Osteoblast (primary cell): ENCODE results near the gene NXN. TPM values are rescaled to one million over a fixed set of nuclear protein-coding genes. Genes with fewer than 3 reads are reported as not detected.
"Not testable (repeated sequence)": the region's sequence is repeated elsewhere in the genome, so short reads cannot be mapped to it uniquely, and the experiment has no call there.

Experiments
- DNase-seq: peaks from one replicate; pipeline ENCODE4 v3.0.0; 2011; ENCODE audit warnings: low spot score, mixed read lengths; ENCODE audit not compliant: insufficient read length; ENCODE audit errors: missing footprints
- H2AFZ ChIP-seq: 2 replicates; pipeline ENCODE4 v1.6.0; 2011; ENCODE audit warnings: mild to moderate bottlenecking, low read length
- H3K27ac ChIP-seq: 2 replicates; pipeline ENCODE4 v1.5.1; 2011; ENCODE audit warnings: mild to moderate bottlenecking, low read depth, low read length, moderate library complexity
- H3K27me3 ChIP-seq: 2 replicates; pipeline ENCODE4 v1.6.0; 2012; ENCODE audit warnings: mild to moderate bottlenecking, control low read depth, inconsistent platforms, low read length, moderate library complexity; ENCODE audit not compliant: insufficient read depth
- H3K36me3 ChIP-seq: 2 replicates; pipeline ENCODE4 v1.5.1; 2011; ENCODE audit warnings: mild to moderate bottlenecking, low read length, control low read depth, moderate library complexity; ENCODE audit not compliant: insufficient read depth
- H3K4me1 ChIP-seq: 2 replicates; pipeline ENCODE4 v1.5.1; 2011; ENCODE audit warnings: mild to moderate bottlenecking, low read length, control low read depth, moderate library complexity; ENCODE audit not compliant: insufficient read depth
- H3K4me2 ChIP-seq: 2 replicates; pipeline ENCODE4 v1.6.0; 2011; ENCODE audit warnings: mild to moderate bottlenecking, low read length; ENCODE audit not compliant: insufficient read depth
- H3K4me3 ChIP-seq: fragments of 200-600 bp; sonication (generic); 3 replicates; pipeline ENCODE4 v1.5.1; 2012; ENCODE audit warnings: mild to moderate bottlenecking, low read length, inconsistent platforms; ENCODE audit not compliant: insufficient read depth
- H3K79me2 ChIP-seq: 2 replicates; pipeline ENCODE4 v1.6.0; 2012; ENCODE audit warnings: mild to moderate bottlenecking, low read length, control low read depth, inconsistent platforms; ENCODE audit not compliant: insufficient read depth
- H3K9me3 ChIP-seq: 2 replicates; pipeline ENCODE4 v1.5.1; 2011; ENCODE audit warnings: low read depth, low read length, control low read depth
- H4K20me1 ChIP-seq: 2 replicates; pipeline ENCODE4 v1.6.0; 2012; ENCODE audit warnings: mild to moderate bottlenecking, low read length, control low read depth; ENCODE audit not compliant: insufficient read depth
- total RNA-seq: library from RNA; depleted of rRNA; stranded (reverse); fragments of >200 nt; gene quantifications from 2 replicates; pipeline ENCODE4 v1.2.3, GENCODE V29; 2012
- TF ChIP-seq, protein P1 (sequence below): IDR thresholded peaks from 2 replicates; pipeline ENCODE4 v1.5.1; 2011; ENCODE audit warnings: mild to moderate bottlenecking, low read depth, low read length, moderate library complexity; ENCODE audit errors: extremely low read depth

The NXN gene
- total RNA-seq, 1 donor = 68.8 TPM

- no peak overlapping the region for H3K27ac ChIP-seq
- no peak overlapping the region for H3K4me2 ChIP-seq
- H2AFZ ChIP-seq = no peak overlapping the region
- H3K36me3 ChIP-seq = peaks cover 6% of the 10 kb centered on the region
- no peaks in the 10 kb centered on the region for H3K9me3 ChIP-seq
- H3K4me3 ChIP-seq = no peak overlapping the region
- peaks cover 22% of the 10 kb centered on the region for H3K4me1 ChIP-seq
- H3K79me2 ChIP-seq = peaks cover 58% of the 10 kb centered on the region
- no peak for DNase-seq
- no peaks in the 10 kb centered on the region for H3K27me3 ChIP-seq
- TF ChIP-seq, protein P1, sequence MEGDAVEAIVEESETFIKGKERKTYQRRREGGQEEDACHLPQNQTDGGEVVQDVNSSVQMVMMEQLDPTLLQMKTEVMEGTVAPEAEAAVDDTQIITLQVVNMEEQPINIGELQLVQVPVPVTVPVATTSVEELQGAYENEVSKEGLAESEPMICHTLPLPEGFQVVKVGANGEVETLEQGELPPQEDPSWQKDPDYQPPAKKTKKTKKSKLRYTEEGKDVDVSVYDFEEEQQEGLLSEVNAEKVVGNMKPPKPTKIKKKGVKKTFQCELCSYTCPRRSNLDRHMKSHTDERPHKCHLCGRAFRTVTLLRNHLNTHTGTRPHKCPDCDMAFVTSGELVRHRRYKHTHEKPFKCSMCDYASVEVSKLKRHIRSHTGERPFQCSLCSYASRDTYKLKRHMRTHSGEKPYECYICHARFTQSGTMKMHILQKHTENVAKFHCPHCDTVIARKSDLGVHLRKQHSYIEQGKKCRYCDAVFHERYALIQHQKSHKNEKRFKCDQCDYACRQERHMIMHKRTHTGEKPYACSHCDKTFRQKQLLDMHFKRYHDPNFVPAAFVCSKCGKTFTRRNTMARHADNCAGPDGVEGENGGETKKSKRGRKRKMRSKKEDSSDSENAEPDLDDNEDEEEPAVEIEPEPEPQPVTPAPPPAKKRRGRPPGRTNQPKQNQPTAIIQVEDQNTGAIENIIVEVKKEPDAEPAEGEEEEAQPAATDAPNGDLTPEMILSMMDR = no peak
- H4K20me1 ChIP-seq = peaks cover 53% of the 10 kb centered on the region
Observed at GRCh38 chr17:973053-973452, 6.5 kb downstream of the NXN start.

GRCh38 chr17:971861-972260 is 7.7 kb downstream of the NXN start:
- peaks cover 50% of the 10 kb centered on the region for H4K20me1 ChIP-seq
- H3K79me2 ChIP-seq = peaks cover 57% of the 10 kb centered on the region
- H3K27ac ChIP-seq, H3K4me3 ChIP-seq, H3K36me3 ChIP-seq, DNase-seq, H3K27me3 ChIP-seq, H3K9me3 ChIP-seq, H2AFZ ChIP-seq, H3K4me2 ChIP-seq: not testable (repeated sequence)
- peaks cover 16% of the 10 kb centered on the region for H3K4me1 ChIP-seq

DNA sequence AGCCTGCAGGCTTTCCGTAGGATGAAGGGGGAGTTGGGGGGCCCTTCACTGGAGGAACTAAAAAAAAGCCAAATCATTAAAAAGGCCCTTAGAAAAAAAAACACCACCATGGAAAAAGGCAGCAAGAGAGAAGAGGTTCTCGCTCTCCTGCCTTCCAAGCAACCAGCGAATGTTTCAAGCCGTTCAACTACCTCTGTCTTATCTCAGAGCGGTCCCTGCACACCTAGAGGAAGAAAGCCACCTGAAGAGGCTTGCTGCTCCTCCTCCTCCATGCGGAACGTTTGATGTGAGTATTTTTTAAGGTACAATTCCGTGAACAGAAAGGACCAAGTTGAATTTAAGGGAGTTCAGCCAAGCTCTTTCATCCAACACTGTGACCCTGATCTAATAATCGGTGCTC is 9.2 kb downstream of the NXN start:
- no peak overlapping the region for H3K27ac ChIP-seq
- no peak overlapping the region for H2AFZ ChIP-seq
- peaks cover 6% of the 10 kb centered on the region for H3K36me3 ChIP-seq
- H4K20me1 ChIP-seq = peaks cover 46% of the 10 kb centered on the region
- DNase-seq = no peak
- H3K9me3 ChIP-seq = no peaks in the 10 kb centered on the region
- H3K27me3 ChIP-seq = no peaks in the 10 kb centered on the region
- peak overlapping the region; percentile 50 for H3K4me2 ChIP-seq
- peaks cover 62% of the 10 kb centered on the region for H3K79me2 ChIP-seq
- H3K4me3 ChIP-seq = no peak overlapping the region
- TF ChIP-seq, protein P1 = no peak
- peaks cover 5% of the 10 kb centered on the region for H3K4me1 ChIP-seq

- peak overlapping the region; percentile 20 for H3K4me3 ChIP-seq
- H3K36me3 ChIP-seq = peaks cover 6% of the 10 kb centered on the region
- TF ChIP-seq, protein P1 = no peak
- peaks cover 46% of the 10 kb centered on the region for H4K20me1 ChIP-seq
- no peak overlapping the region for H3K27ac ChIP-seq
- no peak for DNase-seq
- no peaks in the 10 kb centered on the region for H3K4me1 ChIP-seq
- peaks cover 62% of the 10 kb centered on the region for H3K79me2 ChIP-seq
- no peaks in the 10 kb centered on the region for H3K9me3 ChIP-seq
- no peaks in the 10 kb centered on the region for H3K27me3 ChIP-seq
- peak overlapping the region; percentile 50 for H3K4me2 ChIP-seq
- H2AFZ ChIP-seq = no peak overlapping the region
Observed at GRCh38 chr17:969811-970355, 9.7 kb downstream of the NXN start.
